GM12873 (cell line): ENCODE measurements around the gene AKT2.

ENCODE experiments used
- TF ChIP-seq, protein P1 (sequence below): IDR thresholded peaks from 2 replicates; pipeline ENCODE4 v1.5.1; 2012; ENCODE audit warnings: low read depth, mild to moderate bottlenecking, moderate library complexity, low read length, control low read depth; ENCODE audit not compliant: insufficient read depth; ENCODE audit errors: missing control alignments

AKT2 gene

DNA sequence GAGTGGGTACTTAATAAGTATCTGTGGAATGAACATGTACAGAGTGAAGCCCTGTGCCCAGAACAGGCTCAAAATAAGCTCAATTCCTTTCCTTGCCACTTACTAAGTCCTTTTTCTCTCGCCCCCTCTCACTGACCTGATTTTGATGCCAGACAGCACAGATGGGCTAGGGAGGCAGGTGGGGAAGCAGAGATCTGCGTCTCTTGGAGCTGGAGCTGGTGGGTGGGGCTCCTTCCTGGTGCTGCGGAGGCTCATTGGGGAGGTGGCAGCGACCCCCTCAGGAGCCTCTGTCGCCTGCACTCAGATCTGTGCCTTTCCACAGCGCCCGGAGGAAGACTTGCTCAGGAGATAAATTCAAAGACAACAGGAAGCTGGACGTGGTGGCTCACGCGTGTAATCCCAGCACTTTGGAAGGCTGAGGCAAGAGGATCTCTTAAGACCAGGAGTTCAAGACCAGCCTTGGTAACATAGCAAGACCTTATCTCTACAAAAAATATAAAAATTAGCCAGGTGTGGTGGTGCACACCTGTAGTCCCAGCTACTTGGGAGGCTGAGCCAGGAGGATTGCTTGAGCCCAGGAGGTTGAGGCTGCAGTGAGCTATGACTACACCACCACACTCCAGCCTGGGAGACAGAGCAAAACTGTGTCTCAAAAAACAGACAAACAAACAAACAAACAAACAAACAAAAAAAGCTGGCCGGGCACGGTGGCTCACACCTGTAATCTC is 14.6 kb downstream of the AKT2 start:
- TF ChIP-seq, protein P1, sequence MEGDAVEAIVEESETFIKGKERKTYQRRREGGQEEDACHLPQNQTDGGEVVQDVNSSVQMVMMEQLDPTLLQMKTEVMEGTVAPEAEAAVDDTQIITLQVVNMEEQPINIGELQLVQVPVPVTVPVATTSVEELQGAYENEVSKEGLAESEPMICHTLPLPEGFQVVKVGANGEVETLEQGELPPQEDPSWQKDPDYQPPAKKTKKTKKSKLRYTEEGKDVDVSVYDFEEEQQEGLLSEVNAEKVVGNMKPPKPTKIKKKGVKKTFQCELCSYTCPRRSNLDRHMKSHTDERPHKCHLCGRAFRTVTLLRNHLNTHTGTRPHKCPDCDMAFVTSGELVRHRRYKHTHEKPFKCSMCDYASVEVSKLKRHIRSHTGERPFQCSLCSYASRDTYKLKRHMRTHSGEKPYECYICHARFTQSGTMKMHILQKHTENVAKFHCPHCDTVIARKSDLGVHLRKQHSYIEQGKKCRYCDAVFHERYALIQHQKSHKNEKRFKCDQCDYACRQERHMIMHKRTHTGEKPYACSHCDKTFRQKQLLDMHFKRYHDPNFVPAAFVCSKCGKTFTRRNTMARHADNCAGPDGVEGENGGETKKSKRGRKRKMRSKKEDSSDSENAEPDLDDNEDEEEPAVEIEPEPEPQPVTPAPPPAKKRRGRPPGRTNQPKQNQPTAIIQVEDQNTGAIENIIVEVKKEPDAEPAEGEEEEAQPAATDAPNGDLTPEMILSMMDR, result no peak

DNA sequence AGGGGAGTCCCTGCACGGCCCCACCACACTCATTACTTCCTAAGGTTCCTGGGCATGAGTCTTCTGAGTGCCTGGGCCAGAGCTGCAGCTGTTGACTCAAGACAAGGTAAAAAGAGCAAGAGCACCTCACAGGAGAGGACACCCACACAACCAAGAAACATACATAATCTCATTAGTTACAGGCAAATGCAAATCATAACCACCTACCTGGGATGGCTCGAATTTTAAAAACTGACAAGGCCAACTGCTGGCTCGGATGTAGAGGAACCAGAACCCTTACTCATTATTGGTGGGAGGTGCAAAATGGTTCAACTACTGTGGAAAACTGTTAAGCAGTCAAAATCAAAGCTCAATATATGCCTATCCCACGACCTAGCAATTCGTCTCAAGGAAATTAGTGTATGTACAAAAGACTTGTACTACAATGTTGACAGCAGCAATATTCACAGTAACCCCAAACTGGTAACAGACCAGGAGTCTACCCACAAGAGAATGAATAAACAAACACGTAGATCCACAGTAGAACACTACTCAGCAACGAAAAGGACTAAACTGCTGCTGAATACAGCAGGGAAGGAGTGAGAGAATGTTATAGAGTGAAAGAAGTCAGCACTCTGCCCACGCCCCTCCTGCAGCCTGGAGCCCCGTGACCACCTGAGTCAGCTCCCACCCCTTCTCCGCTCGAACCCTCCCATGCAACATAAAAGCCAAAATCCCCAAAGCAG is 15.8 kb downstream of the AKT2 start:
- TF ChIP-seq, protein P1, result no peak

DNA sequence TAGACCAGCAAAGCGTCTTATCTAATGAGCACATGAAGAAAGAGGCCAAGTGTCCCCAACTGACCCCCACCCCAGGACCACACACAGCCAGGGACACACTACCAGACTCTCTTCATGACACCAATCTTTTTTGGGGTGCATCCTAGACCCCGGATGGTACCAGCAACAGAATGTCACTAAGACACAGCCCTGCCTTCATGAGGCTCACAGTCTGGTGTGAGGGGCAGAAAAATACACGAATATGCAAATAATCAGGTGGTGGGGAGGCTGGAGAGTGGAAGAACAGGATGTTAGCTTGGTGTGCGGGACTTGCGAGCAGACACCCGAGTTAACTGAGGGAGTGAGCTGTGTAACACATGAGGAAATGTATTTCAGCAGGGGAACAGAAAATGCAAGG is 17.5 kb downstream of the AKT2 start:
- TF ChIP-seq, protein P1, result no peak

DNA sequence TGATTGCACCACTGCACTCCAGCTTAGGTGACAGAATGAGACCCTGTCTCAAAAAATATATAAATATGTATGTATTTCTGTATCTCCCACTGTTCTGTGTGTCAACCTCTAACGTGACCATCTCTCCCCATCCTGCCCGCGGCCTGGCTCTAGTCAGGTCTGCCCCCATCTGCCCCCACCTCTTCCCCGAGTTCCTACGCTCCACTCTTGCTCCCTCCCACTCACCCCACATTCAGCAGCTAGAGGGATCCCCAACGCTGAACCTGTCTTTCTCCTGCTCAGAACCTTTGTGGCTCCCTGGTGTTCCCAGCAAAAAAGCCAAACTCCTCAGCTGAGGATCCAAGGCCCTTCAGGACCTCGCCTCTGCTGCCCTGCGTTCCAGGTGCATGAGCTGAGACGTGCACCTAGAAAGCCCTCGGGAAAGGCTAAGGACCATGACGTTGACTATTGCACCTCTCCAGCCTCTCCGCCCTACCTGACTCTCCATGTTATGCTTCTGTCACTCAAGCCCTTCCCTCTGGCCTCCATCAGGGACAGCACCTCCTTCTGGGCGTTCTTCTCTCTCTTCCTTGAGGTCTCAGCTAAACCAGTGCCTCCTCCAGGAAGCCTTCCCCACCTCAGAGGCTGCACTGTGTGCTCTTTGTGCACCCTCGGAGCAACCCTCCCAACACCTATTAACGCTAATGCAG is 18.1 kb downstream of the AKT2 start:
- TF ChIP-seq, protein P1, result no peak

DNA sequence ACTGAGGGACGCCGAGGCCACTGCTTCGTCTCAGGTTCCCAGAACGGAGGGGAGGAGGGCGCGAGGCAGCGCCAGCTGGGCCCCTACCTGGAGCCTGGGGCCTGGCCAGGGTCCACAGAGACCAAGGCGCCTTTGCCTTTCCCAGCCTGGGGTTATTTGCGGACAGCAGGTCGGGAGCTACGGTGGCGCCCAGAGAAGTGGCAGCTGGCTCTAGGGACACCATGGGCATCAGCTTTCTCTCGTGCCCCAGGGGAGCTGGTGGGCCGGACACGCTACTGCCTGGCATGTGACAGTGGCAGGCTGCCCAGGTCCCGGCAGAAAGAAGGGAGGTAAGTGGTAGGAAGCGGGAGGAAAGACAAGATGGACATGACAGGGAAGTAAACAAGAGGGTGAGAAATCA is 19.0 kb downstream of the AKT2 start:
- TF ChIP-seq, protein P1, result no peak

DNA sequence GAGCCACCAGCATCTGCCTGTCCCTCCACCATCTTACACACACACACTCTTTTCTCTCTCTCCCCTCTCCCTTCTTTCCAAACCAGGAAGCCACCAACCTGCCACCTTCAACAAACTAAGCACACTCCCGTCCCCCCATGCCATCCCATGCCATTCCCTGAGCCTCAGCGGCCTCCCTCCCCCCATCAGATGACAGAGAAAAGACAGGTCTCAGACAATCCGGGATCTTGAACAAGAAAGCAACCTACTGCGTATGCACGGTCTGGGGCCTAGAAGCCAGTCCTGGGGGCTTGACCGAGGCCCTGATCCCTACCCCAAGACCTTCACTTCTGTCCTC is 19.4 kb downstream of the AKT2 start:
- TF ChIP-seq, protein P1, result no peak

DNA sequence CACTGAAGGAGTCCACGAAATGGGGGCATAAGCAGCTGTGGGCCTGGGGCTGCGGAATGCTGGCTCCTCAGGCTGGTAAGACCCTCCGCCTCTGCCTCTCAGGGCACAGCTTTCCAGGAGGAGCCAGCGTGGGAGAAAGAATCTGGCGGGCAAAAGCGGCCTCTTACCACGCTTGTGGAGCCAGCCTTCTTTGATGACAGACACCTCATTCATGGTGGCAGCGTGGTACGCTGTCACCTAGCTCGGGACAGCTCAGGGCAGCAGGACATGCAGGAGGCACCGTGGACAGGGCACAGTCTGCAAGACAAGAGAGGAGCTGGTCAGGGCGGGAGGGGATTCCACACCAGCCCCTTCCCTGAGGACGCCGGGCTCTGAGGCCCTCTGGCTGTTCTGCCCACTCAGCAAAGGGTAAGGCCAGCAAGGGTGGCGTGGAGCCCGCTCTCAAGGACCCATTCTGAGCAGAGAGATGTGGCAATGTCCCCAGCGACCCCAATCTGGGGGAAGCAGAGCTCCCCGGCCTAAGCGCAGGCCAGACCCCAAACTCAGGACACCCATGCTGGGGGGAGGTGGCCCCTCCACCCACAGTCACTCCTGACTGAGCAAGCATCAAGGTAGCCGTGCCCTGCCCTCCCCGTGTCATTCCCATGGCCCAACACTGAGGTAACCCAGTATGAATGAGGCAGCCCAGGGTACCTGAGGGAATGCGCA is 19.9 kb downstream of the AKT2 start:
- TF ChIP-seq, protein P1, result no peak
